Endothelial cell (in vitro differentiated cells): ENCODE data around the gene S100A11. TPM values are rescaled to one million over a fixed set of nuclear protein-coding genes. Genes with fewer than 3 reads are reported as not detected.

Experiments used
- DNase-seq: peaks from one replicate; pipeline ENCODE4 v3.0.0; 2021; ENCODE audit warnings: low spot score
- H3K27ac Mint-ChIP-seq: one replicate; pipeline ENCODE4 v1.8.0; 2021; ENCODE audit warnings: mixed read lengths, inconsistent platforms; ENCODE audit not compliant: unreplicated experiment
- H3K27me3 Mint-ChIP-seq: one replicate; pipeline ENCODE4 v1.8.0; 2021; ENCODE audit warnings: mild to moderate bottlenecking, moderate library complexity, mixed read lengths, inconsistent platforms; ENCODE audit not compliant: unreplicated experiment
- H3K36me3 Mint-ChIP-seq: one replicate; pipeline ENCODE4 v1.8.0; 2021; ENCODE audit warnings: mild to moderate bottlenecking, low read depth, mixed read lengths, inconsistent platforms; ENCODE audit not compliant: unreplicated experiment
- H3K4me1 Mint-ChIP-seq: one replicate; pipeline ENCODE4 v1.8.0; 2021; ENCODE audit warnings: mild to moderate bottlenecking, mixed read lengths, inconsistent platforms; ENCODE audit not compliant: unreplicated experiment
- H3K4me3 Mint-ChIP-seq: one replicate; pipeline ENCODE4 v1.8.0; 2021; ENCODE audit warnings: mild to moderate bottlenecking, mixed read lengths, inconsistent platforms; ENCODE audit not compliant: unreplicated experiment
- H3K9me3 Mint-ChIP-seq: one replicate; pipeline ENCODE4 v1.8.0; 2021; ENCODE audit warnings: mixed read lengths, inconsistent platforms; ENCODE audit not compliant: unreplicated experiment
- CTCF ChIP-seq: fragments of 200-600 bp; sonication (generic); IDR thresholded peaks from one replicate; pipeline ENCODE4 v1.5.0; 2021; ENCODE audit warnings: antibody characterized with exemption; ENCODE audit not compliant: unreplicated experiment
- total RNA-seq: library from RNA; stranded (reverse); fragmentation: NEBNext Ultra II Directional; extraction: Animal tissue kit (Norgen Biotek cat#: 25700); gene quantifications from one replicate; pipeline ENCODE4 v1.2.1, GENCODE V29; 2021; ENCODE audit not compliant: unreplicated experiment

Gene S100A11
- total RNA-seq, 1 donor from 2014 or later = 1,124 TPM

- Mint-ChIP-seq H3K4me3 (no peak overlapping the region), H3K4me1 (peaks cover 12% of the 10 kb centered on the region), H3K27ac (no peak overlapping the region), H3K36me3 (no peaks in the 10 kb centered on the region), H3K27me3 (peaks cover 2% of the 10 kb centered on the region), H3K9me3 (no peaks in the 10 kb centered on the region)
- peak; percentile 68 for TF ChIP-seq CTCF
- DNase-seq = peak; percentile 55
Measured at GRCh38 chr1:152018537-152018936, 18.3 kb downstream of the S100A11 start.

- DNase-seq = no peak
- Mint-ChIP-seq H3K4me3 (no peak overlapping the region), H3K9me3 (no peaks in the 10 kb centered on the region), H3K36me3 (no peaks in the 10 kb centered on the region), H3K27ac (peak overlapping the region; percentile 92), H3K27me3 (no peaks in the 10 kb centered on the region), H3K4me1 (peaks cover 16% of the 10 kb centered on the region)
- no peak for TF ChIP-seq CTCF
Measured at GRCh38 chr1:152015766-152016165, 21.0 kb downstream of the S100A11 start.

GRCh38 chr1:152014943-152015342 is 21.9 kb downstream of the S100A11 start:
- no peak for TF ChIP-seq CTCF
- H3K9me3 Mint-ChIP-seq = no peaks in the 10 kb centered on the region
- DNase-seq = no peak
- H3K27me3 Mint-ChIP-seq = no peaks in the 10 kb centered on the region
- H3K4me1 Mint-ChIP-seq = peaks cover 16% of the 10 kb centered on the region
- no peak overlapping the region for H3K4me3 Mint-ChIP-seq
- no peak overlapping the region for H3K27ac Mint-ChIP-seq
- no peaks in the 10 kb centered on the region for H3K36me3 Mint-ChIP-seq

- Mint-ChIP-seq H3K4me3 (no peak overlapping the region), H3K27ac (no peak overlapping the region), H3K27me3 (no peaks in the 10 kb centered on the region), H3K36me3 (no peaks in the 10 kb centered on the region), H3K9me3 (no peaks in the 10 kb centered on the region), H3K4me1 (peaks cover 16% of the 10 kb centered on the region)
- TF ChIP-seq CTCF = no peak
- DNase-seq = peak; percentile 59
Measured at GRCh38 chr1:152013664-152014237, 23.1 kb downstream of the S100A11 start.

GRCh38 chr1:152009691-152010090 is 27.1 kb downstream of the S100A11 start:
- H3K9me3 Mint-ChIP-seq = no peaks in the 10 kb centered on the region
- no peaks in the 10 kb centered on the region for H3K36me3 Mint-ChIP-seq
- H3K27ac Mint-ChIP-seq = no peak overlapping the region
- no peak overlapping the region for H3K4me3 Mint-ChIP-seq
- peaks cover 9% of the 10 kb centered on the region for H3K4me1 Mint-ChIP-seq
- no peak for TF ChIP-seq CTCF
- no peak for DNase-seq
- H3K27me3 Mint-ChIP-seq = no peaks in the 10 kb centered on the region
